Endodermal cell (in vitro differentiated cells): Measurements from ENCODE around the gene RUBCN. TPM values are rescaled to one million over a fixed set of nuclear protein-coding genes. Genes with fewer than 3 reads are reported as not detected.
A peak's percentile ranks its signal among the peaks of the same experiment; 100 is the strongest.

ENCODE experiments used
- DNase-seq: peaks from one replicate; pipeline ENCODE4 v3.0.0-alpha.2; 2017
- H3K27ac ChIP-seq: 2 replicates; pipeline ENCODE4 v1.5.1; 2013; ENCODE audit warnings: mild to moderate bottlenecking, low read depth, low read length, moderate library complexity
- H3K27me3 ChIP-seq: 2 replicates; pipeline ENCODE4 v1.6.1; 2013; ENCODE audit warnings: mild to moderate bottlenecking, low read length, moderate library complexity; ENCODE audit not compliant: insufficient read depth, control insufficient read depth, poor library complexity, severe bottlenecking
- H3K36me3 ChIP-seq: 2 replicates; pipeline ENCODE4 v1.7.0; 2013; ENCODE audit warnings: mild to moderate bottlenecking, low read length, moderate library complexity; ENCODE audit not compliant: control insufficient read depth, insufficient read depth
- H3K4me1 ChIP-seq: one replicate; pipeline ENCODE4 v1.7.0; 2013; ENCODE audit warnings: low read length; ENCODE audit not compliant: control insufficient read depth, insufficient read depth
- H3K4me3 ChIP-seq: 2 replicates; pipeline ENCODE4 v1.5.1; 2013; ENCODE audit warnings: mild to moderate bottlenecking, low read length, moderate library complexity
- H3K9ac ChIP-seq: 2 replicates; pipeline ENCODE4 v1.6.1; 2013; ENCODE audit warnings: mild to moderate bottlenecking, low read length, moderate library complexity; ENCODE audit not compliant: poor library complexity, severe bottlenecking; ENCODE audit errors: extremely low read depth
- H3K9me3 ChIP-seq: 2 replicates; pipeline ENCODE4 v1.6.1; 2013; ENCODE audit warnings: mild to moderate bottlenecking, low read length, moderate library complexity; ENCODE audit not compliant: control insufficient read depth
- H3K27ac Mint-ChIP-seq: 2 replicates; pipeline ENCODE4 v1.8.0; 2020; ENCODE audit warnings: mixed read lengths
- H3K27me3 Mint-ChIP-seq: 2 replicates; pipeline ENCODE4 v1.8.0; 2021; ENCODE audit warnings: mild to moderate bottlenecking, mixed read lengths; ENCODE audit not compliant: insufficient read depth
- H3K36me3 Mint-ChIP-seq: 2 replicates; pipeline ENCODE4 v1.8.0; 2020; ENCODE audit warnings: low read depth, mixed read lengths
- H3K4me1 Mint-ChIP-seq: 2 replicates; pipeline ENCODE4 v1.8.0; 2020; ENCODE audit warnings: mixed read lengths
- H3K4me3 Mint-ChIP-seq: 2 replicates; pipeline ENCODE4 v1.8.0; 2020; ENCODE audit warnings: mild to moderate bottlenecking, moderate library complexity, mixed read lengths
- H3K9me3 Mint-ChIP-seq: 2 replicates; pipeline ENCODE4 v1.8.0; 2020; ENCODE audit warnings: mild to moderate bottlenecking, mixed read lengths
- WGBS, 2 experiments: methylation state at CpG; one replicate each; pipeline versions ENCODE4 v1.1.5 to v1.1.7; 2013; ENCODE audit warnings: missing lambda C conversion rate in 2 of 2, mixed read lengths in 1 of 2; ENCODE audit not compliant: insufficient coverage in 1 of 2, insufficient read length in 1 of 2; 5-methylcytosine and 5-hydroxymethylcytosine counted together
- total RNA-seq, 2 donors: library from RNA; stranded (reverse); fragmentation: NEBNext Ultra II Directional in 1 of 2; extraction: Animal tissue kit (Norgen Biotek cat#: 25700) in 1 of 2; gene quantifications; 2 replicates in 1 of 2; 3 replicates in 1 of 2; pipeline ENCODE4 v1.2.1, GENCODE V29; 2021
- TF ChIP-seq, protein P1 (sequence below): fragments of 200-600 bp; sonication (generic); conservative IDR thresholded peaks from 2 replicates; pipeline ENCODE4 v1.5.0; 2021; ENCODE audit warnings: antibody characterized with exemption, mild to moderate bottlenecking

The RUBCN gene
- total RNA-seq, 2 donors from 2014 or later, result 17.2 to 18.3 TPM

DNA sequence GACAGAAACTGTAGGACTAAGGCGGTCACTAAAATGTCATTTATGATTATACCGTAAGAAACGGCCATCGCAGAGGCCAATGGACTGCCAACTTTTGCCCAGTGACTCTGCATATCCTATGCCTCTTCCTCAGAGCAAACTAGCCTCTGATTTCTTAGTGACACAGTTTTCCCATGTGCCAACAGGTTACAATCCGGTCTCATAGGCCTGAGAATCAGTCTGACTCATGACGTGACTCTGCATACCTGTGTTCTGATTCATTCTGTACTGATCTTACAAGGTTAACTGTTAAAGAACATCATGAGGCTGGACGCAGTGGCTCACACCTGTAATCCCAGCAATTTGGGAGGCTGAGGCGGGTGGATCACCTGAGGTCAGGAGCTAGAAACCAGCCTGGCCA is 17.8 kb downstream of the RUBCN start:
- H3K4me1 Mint-ChIP-seq, result no peaks in the 10 kb centered on the region
- Histone ChIP-seq H3K9me3 (peaks cover 24% of the 10 kb centered on the region), H3K4me1 (no peaks in the 10 kb centered on the region), H3K27ac (no peak overlapping the region), H3K9ac (no peak overlapping the region), H3K4me3 (no peak overlapping the region), H3K27me3 (no peaks in the 10 kb centered on the region), H3K36me3 (no peaks in the 10 kb centered on the region)
- no peaks in the 10 kb centered on the region for H3K27me3 Mint-ChIP-seq
- H3K27ac Mint-ChIP-seq, result no peak overlapping the region
- H3K4me3 Mint-ChIP-seq, result no peak overlapping the region
- 93 to 94% methylated on average over 6 to 8 of the region's 8 CpGs for WGBS, 2 experiments
- no peak for DNase-seq
- peaks cover 25% of the 10 kb centered on the region for H3K9me3 Mint-ChIP-seq
- TF ChIP-seq, protein P1, sequence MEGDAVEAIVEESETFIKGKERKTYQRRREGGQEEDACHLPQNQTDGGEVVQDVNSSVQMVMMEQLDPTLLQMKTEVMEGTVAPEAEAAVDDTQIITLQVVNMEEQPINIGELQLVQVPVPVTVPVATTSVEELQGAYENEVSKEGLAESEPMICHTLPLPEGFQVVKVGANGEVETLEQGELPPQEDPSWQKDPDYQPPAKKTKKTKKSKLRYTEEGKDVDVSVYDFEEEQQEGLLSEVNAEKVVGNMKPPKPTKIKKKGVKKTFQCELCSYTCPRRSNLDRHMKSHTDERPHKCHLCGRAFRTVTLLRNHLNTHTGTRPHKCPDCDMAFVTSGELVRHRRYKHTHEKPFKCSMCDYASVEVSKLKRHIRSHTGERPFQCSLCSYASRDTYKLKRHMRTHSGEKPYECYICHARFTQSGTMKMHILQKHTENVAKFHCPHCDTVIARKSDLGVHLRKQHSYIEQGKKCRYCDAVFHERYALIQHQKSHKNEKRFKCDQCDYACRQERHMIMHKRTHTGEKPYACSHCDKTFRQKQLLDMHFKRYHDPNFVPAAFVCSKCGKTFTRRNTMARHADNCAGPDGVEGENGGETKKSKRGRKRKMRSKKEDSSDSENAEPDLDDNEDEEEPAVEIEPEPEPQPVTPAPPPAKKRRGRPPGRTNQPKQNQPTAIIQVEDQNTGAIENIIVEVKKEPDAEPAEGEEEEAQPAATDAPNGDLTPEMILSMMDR, result no peak
- H3K36me3 Mint-ChIP-seq, result peaks cover 50% of the 10 kb centered on the region

DNA sequence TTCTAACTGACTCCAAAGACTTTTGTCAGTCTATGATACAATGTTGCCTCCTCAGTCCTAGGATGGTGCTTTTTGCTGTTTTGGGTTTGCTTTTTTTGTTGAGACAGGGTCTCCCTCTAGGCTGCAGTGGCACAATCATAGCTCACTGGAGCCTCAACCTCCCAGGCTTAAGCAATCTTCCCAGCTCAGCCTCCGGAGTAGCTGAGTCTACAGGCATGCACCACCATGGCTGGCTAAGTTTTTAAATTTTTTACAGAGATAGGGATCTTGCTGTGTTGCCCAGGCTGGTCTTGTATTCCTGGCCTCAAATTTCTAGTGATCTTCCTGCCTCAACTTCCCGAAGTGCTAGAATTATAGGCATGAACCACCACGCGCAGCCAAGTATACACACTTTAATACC is 22.5 kb downstream of the RUBCN start:
- Histone ChIP-seq H3K36me3 (no peaks in the 10 kb centered on the region), H3K9ac (no peak overlapping the region), H3K9me3 (peaks cover 14% of the 10 kb centered on the region), H3K27me3 (no peaks in the 10 kb centered on the region), H3K4me3 (no peak overlapping the region), H3K4me1 (no peaks in the 10 kb centered on the region), H3K27ac (no peak overlapping the region)
- no peak for DNase-seq
- Mint-ChIP-seq H3K27ac (no peak overlapping the region), H3K4me1 (peaks cover 6% of the 10 kb centered on the region), H3K27me3 (no peaks in the 10 kb centered on the region), H3K9me3 (peaks cover 5% of the 10 kb centered on the region), H3K36me3 (peaks cover 47% of the 10 kb centered on the region), H3K4me3 (no peak overlapping the region)
- TF ChIP-seq, protein P1, result no peak
- 96 to 100% methylated on average over 2 to 4 of the region's 4 CpGs for WGBS, 2 experiments

DNA sequence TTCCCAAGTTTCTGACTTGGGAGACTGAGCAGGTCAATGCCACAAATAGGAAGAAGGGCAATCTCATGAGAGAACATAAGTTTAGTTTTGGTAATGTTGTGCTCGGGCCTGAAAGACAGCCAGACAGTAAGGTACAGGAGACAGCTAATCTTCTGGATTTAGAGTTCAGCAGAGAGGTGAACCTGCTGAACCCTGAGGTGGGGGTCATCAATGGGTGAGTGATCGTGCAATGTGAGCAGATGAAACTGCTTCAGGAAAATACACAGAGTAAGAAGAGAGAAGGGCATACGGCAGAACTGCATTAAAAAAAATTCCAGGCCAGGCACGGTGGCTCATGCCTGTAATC is 23.3 kb downstream of the RUBCN start:
- DNase-seq, result no peak
- no peak overlapping the region for H3K27ac ChIP-seq
- no peak overlapping the region for H3K4me3 Mint-ChIP-seq

More for the DNA sequence above, 23.3 kb downstream of the RUBCN start:
- Histone ChIP-seq H3K36me3 (no peaks in the 10 kb centered on the region), H3K4me3 (no peak overlapping the region), H3K27me3 (no peaks in the 10 kb centered on the region), H3K9me3 (peaks cover 14% of the 10 kb centered on the region), H3K9ac (no peak overlapping the region), H3K4me1 (no peaks in the 10 kb centered on the region)
- Mint-ChIP-seq H3K4me1 (peaks cover 6% of the 10 kb centered on the region), H3K9me3 (peaks cover 5% of the 10 kb centered on the region), H3K36me3 (peaks cover 50% of the 10 kb centered on the region), H3K27me3 (no peaks in the 10 kb centered on the region), H3K27ac (peak overlapping the region; percentile 22)
- WGBS, 2 experiments, result 92 to 98% methylated on average over 4 of the region's 4 CpGs
- TF ChIP-seq, protein P1, result no peak
